Colonic mucosa (tissue), 4 donors: ENCODE data around the gene PLCD3. TPM values are rescaled to one million over a fixed set of nuclear protein-coding genes. Genes with fewer than 3 reads are reported as not detected.

Experiments used
- DNase-seq: peaks from one replicate; pipeline ENCODE4 v3.0.0-alpha.2; 2020
- H3K27ac ChIP-seq: fragments of 200-600 bp; one replicate; pipeline ENCODE4 v1.8.0; 2021
- H3K27me3 ChIP-seq: fragments of 200-600 bp; one replicate; pipeline ENCODE4 v1.8.0; 2021
- H3K36me3 ChIP-seq: fragments of 200-600 bp; one replicate; pipeline ENCODE4 v1.8.0; 2021
- H3K4me1 ChIP-seq: fragments of 200-600 bp; one replicate; pipeline ENCODE4 v1.8.0; 2021; ENCODE audit warnings: mild to moderate bottlenecking
- H3K4me3 ChIP-seq: fragments of 200-600 bp; one replicate; pipeline ENCODE4 v1.8.0; 2021
- H3K9ac ChIP-seq, 2 donors: one replicate each; pipeline ENCODE4 v1.7.0; 2013; ENCODE audit warnings: control low read depth in 2 of 2, low read depth in 2 of 2, low read length in 2 of 2
- H3K9me3 ChIP-seq: fragments of 200-600 bp; one replicate; pipeline ENCODE4 v1.8.0; 2021
- CTCF ChIP-seq: fragments of 200-600 bp; IDR thresholded peaks from one replicate; pipeline ENCODE4 v1.8.0; 2022; ENCODE audit warnings: antibody characterized with exemption, mild to moderate bottlenecking
- intact Hi-C: fragments of 100-400 bp; cut with DNase I; formaldehyde crosslinking; loops from one replicate; pipeline ENCODE4 v1.14.1; 2022
- total RNA-seq, 2 donors: library from RNA; stranded (reverse); fragmentation: NEBNext Ultra II Directional in 1 of 2; extraction: Animal tissue kit (Norgen Biotek cat#: 25700) in 1 of 2; gene quantifications; one replicate each; pipeline ENCODE4 v1.2.1, GENCODE V29; 2021
- donor health status: healthy.
- donor health status: DM: no; HTN: no; CAD: no.
- donor health status: DM: no; HTN: no; CAD: no.

Gene PLCD3
- total RNA-seq, 2 donors from 2014 or later = 300 to 312 TPM

GRCh38 chr17:45120558-45120957, 11.8 kb downstream of the PLCD3 start:
- Histone ChIP-seq H3K27ac (no peak overlapping the region), H3K36me3 (no peaks in the 10 kb centered on the region), H3K4me3 (no peak overlapping the region), H3K9ac (no peak overlapping the region), H3K9me3 (no peaks in the 10 kb centered on the region), H3K4me1 (peaks cover 15% of the 10 kb centered on the region), H3K27me3 (no peaks in the 10 kb centered on the region)
- no peak for DNase-seq
- intact Hi-C loops = no loop called here
- no peak for TF ChIP-seq CTCF

- no peak for DNase-seq
- no peak overlapping the region for H3K9ac ChIP-seq
- intact Hi-C loops = no loop called here
- TF ChIP-seq CTCF = no peak
- H3K27me3 ChIP-seq = no peaks in the 10 kb centered on the region
- H3K9me3 ChIP-seq = no peaks in the 10 kb centered on the region
- no peaks in the 10 kb centered on the region for H3K36me3 ChIP-seq
- peaks cover 15% of the 10 kb centered on the region for H3K4me1 ChIP-seq
- H3K4me3 ChIP-seq = no peak overlapping the region
- H3K27ac ChIP-seq = no peak overlapping the region
Observed at GRCh38 chr17:45119964-45120363, 12.4 kb downstream of the PLCD3 start.

- intact Hi-C loops = no loop called here
- Histone ChIP-seq H3K4me3 (no peak overlapping the region), H3K27me3 (no peaks in the 10 kb centered on the region), H3K27ac (no peak overlapping the region), H3K9me3 (no peaks in the 10 kb centered on the region), H3K9ac (no peak overlapping the region), H3K4me1 (peaks cover 12% of the 10 kb centered on the region), H3K36me3 (no peaks in the 10 kb centered on the region)
- no peak for DNase-seq
- TF ChIP-seq CTCF = no peak
Observed at GRCh38 chr17:45118691-45119090, 13.6 kb downstream of the PLCD3 start.

- intact Hi-C loops = no loop called here
- no peak for TF ChIP-seq CTCF
- no peak for DNase-seq
- Histone ChIP-seq H3K27me3 (no peaks in the 10 kb centered on the region), H3K4me1 (peaks cover 7% of the 10 kb centered on the region), H3K9me3 (no peaks in the 10 kb centered on the region), H3K4me3 (no peak overlapping the region), H3K9ac (no peak overlapping the region), H3K36me3 (no peaks in the 10 kb centered on the region), H3K27ac (no peak overlapping the region)
Observed at GRCh38 chr17:45117848-45118646, 14.3 kb downstream of the PLCD3 start.

- TF ChIP-seq CTCF = no peak
- no peak for DNase-seq
- Histone ChIP-seq H3K9me3 (no peaks in the 10 kb centered on the region), H3K4me1 (no peaks in the 10 kb centered on the region), H3K27me3 (no peaks in the 10 kb centered on the region), H3K4me3 (no peak overlapping the region), H3K27ac (no peak overlapping the region), H3K36me3 (no peaks in the 10 kb centered on the region), H3K9ac (no peak overlapping the region)
- intact Hi-C loops = no loop called here
Observed at GRCh38 chr17:45117334-45117733, 15.0 kb downstream of the PLCD3 start.
